HL-60 (cell line): Measurements from ENCODE around the gene DCN.
"Not testable (repeated sequence)": the region's sequence is repeated elsewhere in the genome, so short reads cannot be mapped to it uniquely, and the experiment has no call there.

Experiments
- DNase-seq, 2 experiments: peaks; one replicate each; pipeline ENCODE4 v3.0.0-alpha.2; 2010 to 2020; ENCODE audit warnings: low read depth in 1 of 2, low spot score in 1 of 2
- H3K27ac ChIP-seq: fragments of 250-450 bp; sonication (Bioruptor Pico); replicated peaks from 2 replicates; pipeline ENCODE4 v1.5.1; 2020; ENCODE audit warnings: mild to moderate bottlenecking, moderate library complexity
- H3K27me3 ChIP-seq: fragments of 250-450 bp; sonication (Bioruptor Pico); 2 replicates; pipeline ENCODE4 v1.5.1; 2021; ENCODE audit warnings: mild to moderate bottlenecking, moderate library complexity; ENCODE audit not compliant: insufficient read depth, poor library complexity, severe bottlenecking
- H3K4me3 ChIP-seq: replicated peaks from 2 replicates; pipeline ENCODE4 v1.5.1; 2011; ENCODE audit warnings: mild to moderate bottlenecking, control low read depth, low read length; ENCODE audit not compliant: insufficient read depth
- CTCF ChIP-seq: IDR thresholded peaks from one replicate; pipeline ENCODE4 v1.5.1; 2011; ENCODE audit warnings: low read length, control low read depth, inconsistent platforms; ENCODE audit not compliant: insufficient read depth
- GABPA ChIP-seq: IDR thresholded peaks from 2 replicates; pipeline ENCODE4 v1.6.1; 2012; ENCODE audit warnings: low read depth
- POLR2AphosphoS5 ChIP-seq: IDR thresholded peaks from 2 replicates; pipeline ENCODE4 v1.6.1; 2012; ENCODE audit warnings: low read depth
- REST ChIP-seq: IDR thresholded peaks from 2 replicates; pipeline ENCODE4 v1.6.1; 2012; ENCODE audit warnings: low read depth; ENCODE audit not compliant: insufficient replicate concordance
- SPI1 ChIP-seq: IDR thresholded peaks from 2 replicates; pipeline ENCODE4 v1.6.1; 2012; ENCODE audit warnings: low read depth, mild to moderate bottlenecking, borderline replicate concordance

Gene DCN

GRCh38 chr12:91210144-91210543 is 27.5 kb upstream of the DCN start:
- TF ChIP-seq POLR2AphosphoS5 (no peak), GABPA (no peak), REST (no peak), CTCF (no peak), SPI1 (no peak)

DNA sequence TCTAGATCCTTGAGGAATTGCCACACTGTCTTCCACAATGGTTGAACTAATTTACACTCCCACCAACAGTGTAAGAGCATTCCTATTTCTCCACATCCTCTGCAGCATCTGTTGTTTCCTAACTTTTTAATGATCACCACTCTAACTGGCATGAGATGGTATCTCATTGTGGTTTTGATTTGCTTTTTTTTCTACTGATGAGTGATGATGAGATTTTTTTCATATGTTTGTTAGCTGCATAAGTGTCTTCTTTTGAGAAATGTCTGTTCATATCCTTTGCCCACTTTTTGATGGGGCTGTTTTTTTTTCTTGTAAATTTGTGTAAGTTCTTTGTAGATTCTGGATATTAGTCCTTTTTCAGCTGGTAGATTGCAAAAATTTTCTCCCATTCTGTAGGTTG is 24.7 kb upstream of the DCN start:
- H3K4me3 ChIP-seq, H3K27me3 ChIP-seq, DNase-seq, H3K27ac ChIP-seq: not testable (repeated sequence)

More at GRCh38 chr12:91210144-91210543, 27.5 kb upstream of the DCN start:
- H3K27ac ChIP-seq: no peak overlapping the region
- no peak for DNase-seq
- H3K4me3 ChIP-seq: no peak overlapping the region
- no peaks in the 10 kb centered on the region for H3K27me3 ChIP-seq

GRCh38 chr12:91205811-91206210 is 23.2 kb upstream of the DCN start:
- DNase-seq: no peak
- H3K4me3 ChIP-seq: no peak overlapping the region
- H3K27ac ChIP-seq: no peak overlapping the region
- TF ChIP-seq GABPA (no peak), REST (no peak), SPI1 (no peak), POLR2AphosphoS5 (no peak), CTCF (no peak)
- no peaks in the 10 kb centered on the region for H3K27me3 ChIP-seq

DNA sequence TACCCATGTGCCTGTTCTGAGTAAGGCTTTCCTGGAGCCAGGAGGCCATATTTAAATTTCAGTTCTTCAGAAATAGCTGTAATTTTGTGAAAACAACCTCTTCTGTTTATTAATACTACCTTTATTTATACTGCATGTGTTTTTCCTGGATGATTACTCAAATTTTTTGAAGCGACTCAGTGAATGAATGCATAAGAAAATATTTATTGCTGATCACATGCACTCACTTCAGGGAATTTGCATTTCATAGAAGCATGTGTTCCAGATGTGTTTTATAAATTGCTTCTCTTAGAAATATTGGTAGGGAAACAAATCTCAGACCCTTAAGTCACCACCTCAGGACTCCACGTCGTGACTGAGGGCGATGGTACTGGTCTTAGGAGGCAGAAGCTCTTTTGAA is 21.8 kb upstream of the DCN start:
- Histone ChIP-seq H3K4me3 (no peak overlapping the region), H3K27me3 (no peaks in the 10 kb centered on the region), H3K27ac (no peak overlapping the region)
- no peak for DNase-seq
- TF ChIP-seq POLR2AphosphoS5 (no peak), REST (no peak), CTCF (no peak), GABPA (no peak)
